Measurements from ENCODE around the gene NBPF1. TPM values are rescaled to one million over a fixed set of nuclear protein-coding genes. Genes with fewer than 3 reads are reported as not detected.

The NBPF1 gene
- total RNA-seq, 1 experiment from 2014 or later: 27.7 TPM

GRCh38 chr1:16618719-16619118 is 5.4 kb upstream of the NBPF1 start:
- peak overlapping the region; percentile 50; the same call in 1 of the 2 replicates for H3K14ac ChIP-seq (ENCODE audit: insufficient read depth, low read length)
- H4K91ac ChIP-seq (ENCODE audit: insufficient read length, low read depth, low read length): no peak overlapping the region
- Mint-ChIP-seq H3K4me3 (no peak overlapping the region), H3K4me1 (no peaks in the 10 kb centered on the region), H3K27me3 (ENCODE audit: low read depth) (no peaks in the 10 kb centered on the region), H3K27ac (no peak overlapping the region), H3K9me3 (no peaks in the 10 kb centered on the region), H3K36me3 (ENCODE audit: insufficient read depth in 1 of 3, low read depth in 3 of 3) (no peaks in the 10 kb centered on the region)
- DNase-seq: peak; percentile 94
- H3K4me1 ChIP-seq (ENCODE audit: insufficient read depth, low read length): no peaks in the 10 kb centered on the region
- H3K9ac ChIP-seq (ENCODE audit: extremely low read depth, insufficient read length, low read length): no peak overlapping the region
- no peak overlapping the region for H3K4me2 ChIP-seq (ENCODE audit: insufficient read depth, insufficient read length, low read length)
- H3K9me3 ChIP-seq (ENCODE audit: control insufficient read depth, low read depth, low read length): no peaks in the 10 kb centered on the region
- no peak overlapping the region for H3K18ac ChIP-seq (ENCODE audit: insufficient read length, low read depth, low read length)
- WGBS (ENCODE audit: extremely low coverage, insufficient read length, low lambda C conversion rate): no CpG with 5 or more reads among the region's 15 CpGs
- no peak overlapping the region for H3K56ac ChIP-seq (ENCODE audit: insufficient read length, low read depth, low read length)
- H2BK5ac ChIP-seq (ENCODE audit: insufficient read length, low read length): no peak overlapping the region
- no peak overlapping the region for H3K23ac ChIP-seq (ENCODE audit: insufficient read length, low read depth, low read length)
- no peak overlapping the region for H2AK5ac ChIP-seq (ENCODE audit: insufficient read length, low read length)
- peak; percentile 52 for TF ChIP-seq CTCF (conservative IDR thresholded peaks at IDR 0.05)
- H4K8ac ChIP-seq (replicated peaks; ENCODE audit: insufficient read length, low read depth, low read length): no peak overlapping the region
- no peak overlapping the region for H3K4ac ChIP-seq (ENCODE audit: low read depth, low read length)
- H2BK120ac ChIP-seq (ENCODE audit: low read depth, low read length, poor library complexity, severe bottlenecking): no peak overlapping the region
- peaks cover 2% of the 10 kb centered on the region for H3K23me2 ChIP-seq (ENCODE audit: insufficient read length, low read depth, low read length, poor library complexity, severe bottlenecking)
- no peak overlapping the region for H2BK20ac ChIP-seq (ENCODE audit: low read depth, low read length, poor library complexity, severe bottlenecking)
- peaks cover 6% of the 10 kb centered on the region; the same call in 1 of the 2 replicates for H3K27me3 ChIP-seq (ENCODE audit: insufficient read depth, low read length)
- H2AFZ ChIP-seq (ENCODE audit: low read length): no peak overlapping the region
- H4K20me1 ChIP-seq (ENCODE audit: control insufficient read depth, insufficient read depth, insufficient read length): no peaks in the 10 kb centered on the region
- H4K5ac ChIP-seq (ENCODE audit: insufficient read length, low read depth, low read length): no peak overlapping the region
- H2BK12ac ChIP-seq (ENCODE audit: insufficient read length, low read depth, low read length): no peak overlapping the region
- no peak overlapping the region for H2BK15ac ChIP-seq (ENCODE audit: low read depth, low read length)
- H3K79me1 ChIP-seq (ENCODE audit: insufficient read depth, low read depth, low read length, poor library complexity, severe bottlenecking): no peaks in the 10 kb centered on the region
- no peak overlapping the region for H3T11ph ChIP-seq (ENCODE audit: low read length)
- no peak overlapping the region for H3K27ac ChIP-seq (ENCODE audit: insufficient read length, low read depth, low read length)
- no peaks in the 10 kb centered on the region for H3K79me2 ChIP-seq (ENCODE audit: insufficient read depth, low read length)
